Loucy (cell line): ENCODE data around the gene SCAF11.

Experiments used
- EZH2phosphoT487 ChIP-seq: fragments of 200-600 bp; IDR thresholded peaks from 2 replicates; pipeline ENCODE4 v1.6.1; 2018; ENCODE audit warnings: antibody characterized with exemption, mild to moderate bottlenecking, moderate library complexity, borderline replicate concordance
- TF ChIP-seq, protein P1 (sequence below): fragments of 200-600 bp; sonication (generic); conservative IDR thresholded peaks from 2 replicates; pipeline ENCODE4 v1.5.1; 2014; ENCODE audit warnings: mild to moderate bottlenecking, antibody characterized with exemption, low read length

GRCh38 chr12:45879363-45879895 lies 110.9 kb downstream of the SCAF11 start:
- TF ChIP-seq, protein P1, sequence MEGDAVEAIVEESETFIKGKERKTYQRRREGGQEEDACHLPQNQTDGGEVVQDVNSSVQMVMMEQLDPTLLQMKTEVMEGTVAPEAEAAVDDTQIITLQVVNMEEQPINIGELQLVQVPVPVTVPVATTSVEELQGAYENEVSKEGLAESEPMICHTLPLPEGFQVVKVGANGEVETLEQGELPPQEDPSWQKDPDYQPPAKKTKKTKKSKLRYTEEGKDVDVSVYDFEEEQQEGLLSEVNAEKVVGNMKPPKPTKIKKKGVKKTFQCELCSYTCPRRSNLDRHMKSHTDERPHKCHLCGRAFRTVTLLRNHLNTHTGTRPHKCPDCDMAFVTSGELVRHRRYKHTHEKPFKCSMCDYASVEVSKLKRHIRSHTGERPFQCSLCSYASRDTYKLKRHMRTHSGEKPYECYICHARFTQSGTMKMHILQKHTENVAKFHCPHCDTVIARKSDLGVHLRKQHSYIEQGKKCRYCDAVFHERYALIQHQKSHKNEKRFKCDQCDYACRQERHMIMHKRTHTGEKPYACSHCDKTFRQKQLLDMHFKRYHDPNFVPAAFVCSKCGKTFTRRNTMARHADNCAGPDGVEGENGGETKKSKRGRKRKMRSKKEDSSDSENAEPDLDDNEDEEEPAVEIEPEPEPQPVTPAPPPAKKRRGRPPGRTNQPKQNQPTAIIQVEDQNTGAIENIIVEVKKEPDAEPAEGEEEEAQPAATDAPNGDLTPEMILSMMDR: no peak
- no peak for TF ChIP-seq EZH2phosphoT487
